Adrenal gland (tissue), 12 donors: ENCODE measurements around the gene PDK4. TPM values are rescaled to one million over a fixed set of nuclear protein-coding genes. Genes with fewer than 3 reads are reported as not detected.
A peak's percentile ranks its signal among the peaks of the same experiment; 100 is the strongest.

ENCODE experiments used
- DNase-seq, 7 donors: peaks; one replicate each; pipeline ENCODE4 v3.0.0-alpha.2; 2019 to 2020
- H3K27ac ChIP-seq, 5 donors: fragments of 200-600 bp; sonication (generic) in 4 of 5; 1 replicate in 3 of 5; 2 replicates in 2 of 5; pipeline versions ENCODE4 v1.5.1 to v1.8.0; 2016 to 2020; ENCODE audit warnings: mild to moderate bottlenecking in 1 of 5
- H3K27me3 ChIP-seq: fragments of 200-600 bp; 2 replicates; pipeline ENCODE4 v1.8.0; 2021
- H3K36me3 ChIP-seq, 2 donors: fragments of 200-600 bp; replicated peaks in 1 of 2; 1 replicate in 1 of 2; 2 replicates in 1 of 2; pipeline versions ENCODE4 v1.5.1 to v1.8.0; 2018 to 2022
- H3K4me1 ChIP-seq, 2 donors: fragments of 200-600 bp; replicated peaks in 1 of 2; 1 replicate in 1 of 2; 2 replicates in 1 of 2; pipeline versions ENCODE4 v1.5.1 to v1.8.0; 2018 to 2021
- H3K4me3 ChIP-seq, 4 donors: fragments of 200-600 bp; sonication (generic) in 3 of 4; one replicate each; pipeline ENCODE4 v1.5.1; 2016 to 2018
- H3K9me3 ChIP-seq, 3 donors: fragments of 200-600 bp; sonication (generic) in 1 of 3; replicated peaks in 1 of 3; 1 replicate in 2 of 3; 2 replicates in 1 of 3; pipeline versions ENCODE4 v1.5.1 to v1.8.0; 2016 to 2021
- CTCF ChIP-seq, 6 experiments: fragments of 450-650 bp in 4 of 6; fragments of 200-600 bp in 2 of 6; sonication (generic) in 1 of 6; IDR thresholded peaks; 1 replicate in 5 of 6; 2 replicates in 1 of 6; pipeline versions ENCODE4 v1.5.1 to v1.8.0; 2016 to 2021; ENCODE audit warnings: antibody characterized with exemption in 6 of 6, mild to moderate bottlenecking in 2 of 6, moderate library complexity in 1 of 6
- POLR2A ChIP-seq, 2 donors: fragments of 450-650 bp; IDR thresholded peaks; one replicate each; pipeline ENCODE4 v1.6.1; 2017; ENCODE audit warnings: antibody characterized with exemption in 2 of 2, mild to moderate bottlenecking in 2 of 2, moderate library complexity in 1 of 2
- WGBS, 4 donors: extraction: QIAGEN DNeasy Blood & Tissue Kit in 2 of 4; methylation state at CpG; one replicate each; pipeline versions ENCODE4 v1.1.5 to v1.1.7; 2013 to 2017; 5-methylcytosine and 5-hydroxymethylcytosine counted together
- intact Hi-C, 2 donors: fragments of 100-400 bp; cut with DNase I; formaldehyde crosslinking; loops; one replicate each; pipeline versions ENCODE4 v1.14.1 to v1.15.0; 2022 to 2023
- polyA plus RNA-seq, 3 donors: library from polyadenylated mRNA; stranded (reverse); fragments of 200-250 nt in 2 of 3; fragments of 350-450 nt in 1 of 3; fragmentation: Illumina TruSeq in 1 of 3; extraction: RNeasy Lipid Tissue Mini Kit (QIAGEN cat#74804) in 1 of 3; gene quantifications; one replicate each; pipeline ENCODE4 v1.2.3, GENCODE V29; 2013 to 2014
- total RNA-seq, 9 donors: library from RNA; depleted of rRNA in 4 of 9; stranded (reverse); fragments of >200 nt in 4 of 9; fragments of 120-200 nt in 1 of 9; fragmentation: NEBNext Ultra II Directional in 1 of 9; extraction: Animal tissue kit (Norgen Biotek cat#: 25700) in 1 of 9; gene quantifications; one replicate each; pipeline versions ENCODE4 v1.1.0 to v1.2.4, GENCODE V29; 2013 to 2023
- donor health status: healthy with polysubstance abuse.
- donor health status: Bipolar disorder and iron deficiency.
- donor health status: DM: yes; HTN: yes; CAD: no.
- donor health status: DM: no; HTN: no; CAD: no.
- donor health status: DM: no; HTN: no; CAD: no.
- donor health status: DM: yes; HTN: yes; CAD: no.

PDK4 gene
- total and polyA plus RNA-seq, 12 donors: 60.1 to 690 (median 308) TPM

- no peak for DNase-seq
- Histone ChIP-seq H3K27me3 (no peaks in the 10 kb centered on the region), H3K4me3 (no peak overlapping the region), H3K36me3 (no peaks in the 10 kb centered on the region), H3K27ac (peak overlapping the region in 3 of 5 donors; percentile 92 to 99 (median 93)), H3K9me3 (no peaks in the 10 kb centered on the region), H3K4me1 (peaks cover 32 to 50% of the 10 kb centered on the region in 2 donors)
- intact Hi-C loops: no loop called here
- TF ChIP-seq POLR2A (IDR thresholded peaks at IDR 0.05) (no peak), CTCF (IDR thresholded peaks at IDR 0.05) (no peak)
- 85 to 93% (median 86%) methylated on average over 2 of the region's 2 CpGs for WGBS, 4 donors
Measured at GRCh38 chr7:95611224-95611623, 14.9 kb upstream of the PDK4 start.

GRCh38 chr7:95609277-95609971 is 13.1 kb upstream of the PDK4 start:
- TF ChIP-seq CTCF (IDR thresholded peaks at IDR 0.05) (no peak), POLR2A (IDR thresholded peaks at IDR 0.05) (peak in 1 of 2 donors; percentile 6)
- 11 to 17% (median 13%) methylated on average over 4 of the region's 4 CpGs for WGBS, 4 donors
- H3K4me1 ChIP-seq: peaks cover 32 to 52% of the 10 kb centered on the region in 2 donors
- no peaks in the 10 kb centered on the region for H3K27me3 ChIP-seq
- no peaks in the 10 kb centered on the region for H3K9me3 ChIP-seq
- intact Hi-C loops: loop anchor here in 1 of 2 donors (10.0 kb wide), 1 partner anchor 75 kb away; no protein-coding TSS in a partner anchor
- H3K4me3 ChIP-seq: peak overlapping the region in 1 of 4 donors; percentile 39
- H3K36me3 ChIP-seq: no peaks in the 10 kb centered on the region
- DNase-seq: peak; percentile 50 to 78 (median 61)
- peak overlapping the region; percentile 81 to 99 (median 92) for H3K27ac ChIP-seq

GRCh38 chr7:95608359-95609173 is 12.2 kb upstream of the PDK4 start:
- Histone ChIP-seq H3K36me3 (no peaks in the 10 kb centered on the region), H3K27me3 (no peaks in the 10 kb centered on the region), H3K27ac (peak overlapping the region; percentile 81 to 99 (median 92)), H3K4me1 (peaks cover 33 to 61% of the 10 kb centered on the region in 2 donors), H3K4me3 (peak overlapping the region in 1 of 4 donors; percentile 39), H3K9me3 (no peaks in the 10 kb centered on the region)
- WGBS, 4 donors: 3 to 6% (median 4%) methylated on average over 10 of the region's 10 CpGs
- intact Hi-C loops: loop anchor here in 1 of 2 donors (10.0 kb wide), 1 partner anchor 76 kb away; no protein-coding TSS in a partner anchor
- peak; percentile 86 to 98 (median 96) for DNase-seq
- TF ChIP-seq POLR2A (IDR thresholded peaks at IDR 0.05) (peak in 1 of 2 donors; percentile 69), CTCF (IDR thresholded peaks at IDR 0.05) (no peak)

GRCh38 chr7:95607561-95607960 is 11.2 kb upstream of the PDK4 start:
- DNase-seq: peak in 6 of 7 donors; percentile 49 to 76 (median 58)
- Histone ChIP-seq H3K36me3 (no peaks in the 10 kb centered on the region), H3K27me3 (no peaks in the 10 kb centered on the region), H3K9me3 (no peaks in the 10 kb centered on the region), H3K4me3 (peak overlapping the region in 1 of 4 donors; percentile 20), H3K27ac (peak overlapping the region; percentile 81 to 99 (median 92)), H3K4me1 (peaks cover 36 to 65% of the 10 kb centered on the region in 2 donors)
- TF ChIP-seq CTCF (IDR thresholded peaks at IDR 0.05) (no peak), POLR2A (IDR thresholded peaks at IDR 0.05) (peak in 1 of 2 donors; percentile 17)
- intact Hi-C loops: loop anchor here in 1 of 2 donors (10.0 kb wide), 1 partner anchor 77 kb away; no protein-coding TSS in a partner anchor
- 10 to 38% (median 26%) methylated on average over 3 of the region's 3 CpGs for WGBS, 4 donors
